HEK293T (cell line): ENCODE data around the gene ACTRT2.

ENCODE experiments used
- CTCF ChIA-PET: fragments of 350-600 bp; formaldehyde crosslinking; extraction: SDS; loops from one replicate; lab custom pipeline; 2021; ENCODE audit warnings: antibody characterized with exemption, inconsistent platforms; lab: Yijun Ruan, JAX
- POLR2A ChIA-PET: fragments of 350-600 bp; formaldehyde crosslinking; extraction: SDS; loops from one replicate; lab custom pipeline; 2020; ENCODE audit warnings: antibody characterized with exemption, inconsistent platforms; lab: Yijun Ruan, JAX
- DNase-seq: peaks from one replicate; pipeline ENCODE4 v3.0.0; 2012; ENCODE audit warnings: mixed read lengths; ENCODE audit errors: extremely low spot score
- ARNT ChIP-seq: fragments of 450-650 bp; IDR thresholded peaks from 2 replicates; pipeline ENCODE4 v1.6.1; 2017; ENCODE audit warnings: mild to moderate bottlenecking
- BHLHE40 ChIP-seq: fragments of 450-650 bp; IDR thresholded peaks from 2 replicates; pipeline ENCODE4 v1.6.1; 2016; ENCODE audit warnings: mild to moderate bottlenecking, moderate library complexity, borderline replicate concordance
- CTBP1 ChIP-seq: fragments of 450-650 bp; IDR thresholded peaks from 2 replicates; pipeline ENCODE4 v1.6.1; 2016; ENCODE audit warnings: borderline replicate concordance
- ELF4 ChIP-seq: fragments of 450-650 bp; IDR thresholded peaks from 2 replicates; pipeline ENCODE4 v1.6.1; 2017; ENCODE audit warnings: antibody characterized with exemption
- FOXA1 ChIP-seq: fragments of 450-650 bp; IDR thresholded peaks from 2 replicates; pipeline ENCODE4 v1.6.1; 2016; ENCODE audit warnings: mild to moderate bottlenecking
- FOXK2 ChIP-seq: fragments of 450-650 bp; IDR thresholded peaks from 2 replicates; pipeline ENCODE4 v1.6.1; 2016; ENCODE audit warnings: mild to moderate bottlenecking
- FOXM1 ChIP-seq: fragments of 450-650 bp; IDR thresholded peaks from 2 replicates; pipeline ENCODE4 v1.6.1; 2017; ENCODE audit warnings: mild to moderate bottlenecking, borderline replicate concordance
- HDGF ChIP-seq: fragments of 450-650 bp; IDR thresholded peaks from 2 replicates; pipeline ENCODE4 v1.6.1; 2017; ENCODE audit warnings: antibody characterized with exemption, borderline replicate concordance
- L3MBTL2 ChIP-seq: fragments of 450-650 bp; conservative IDR thresholded peaks from 2 replicates; pipeline ENCODE4 v1.6.1; 2016; ENCODE audit warnings: mild to moderate bottlenecking
- LEF1 ChIP-seq: fragments of 450-650 bp; IDR thresholded peaks from 2 replicates; pipeline ENCODE4 v1.6.1; 2017; ENCODE audit warnings: mild to moderate bottlenecking, borderline replicate concordance
- NFRKB ChIP-seq: fragments of 450-650 bp; IDR thresholded peaks from 2 replicates; pipeline ENCODE4 v1.6.1; 2016; ENCODE audit warnings: mild to moderate bottlenecking, moderate library complexity
- SP1 ChIP-seq: fragments of 450-650 bp; IDR thresholded peaks from 2 replicates; pipeline ENCODE4 v1.6.1; 2017
- SUZ12 ChIP-seq: fragments of 450-650 bp; IDR thresholded peaks from 2 replicates; pipeline ENCODE4 v1.6.1; 2016; ENCODE audit warnings: mild to moderate bottlenecking
- TARDBP ChIP-seq: fragments of 450-650 bp; IDR thresholded peaks from 2 replicates; pipeline ENCODE4 v1.6.1; 2016
- ZNF384 ChIP-seq: fragments of 450-650 bp; IDR thresholded peaks from 2 replicates; pipeline ENCODE4 v1.6.1; 2016
- TF ChIP-seq, protein P1 (sequence below): fragments of 450-650 bp; IDR thresholded peaks from 2 replicates; pipeline ENCODE4 v1.6.1; 2016

Gene ACTRT2

GRCh38 chr1:3029481-3029961 lies 8.3 kb downstream of the ACTRT2 start:
- TF ChIP-seq, protein P1, sequence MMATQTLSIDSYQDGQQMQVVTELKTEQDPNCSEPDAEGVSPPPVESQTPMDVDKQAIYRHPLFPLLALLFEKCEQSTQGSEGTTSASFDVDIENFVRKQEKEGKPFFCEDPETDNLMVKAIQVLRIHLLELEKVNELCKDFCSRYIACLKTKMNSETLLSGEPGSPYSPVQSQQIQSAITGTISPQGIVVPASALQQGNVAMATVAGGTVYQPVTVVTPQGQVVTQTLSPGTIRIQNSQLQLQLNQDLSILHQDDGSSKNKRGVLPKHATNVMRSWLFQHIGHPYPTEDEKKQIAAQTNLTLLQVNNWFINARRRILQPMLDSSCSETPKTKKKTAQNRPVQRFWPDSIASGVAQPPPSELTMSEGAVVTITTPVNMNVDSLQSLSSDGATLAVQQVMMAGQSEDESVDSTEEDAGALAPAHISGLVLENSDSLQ: no peak
- TF ChIP-seq SP1 (no peak), LEF1 (no peak), CTBP1 (no peak), FOXM1 (no peak), SUZ12 (no peak), NFRKB (no peak), FOXA1 (no peak), ARNT (no peak), TARDBP (no peak), ELF4 (no peak), ZNF384 (no peak), L3MBTL2 (no peak), HDGF (no peak), BHLHE40 (no peak), FOXK2 (no peak)
- ChIA-PET POLR2A (no interaction called here), CTCF (no interaction called here)

GRCh38 chr1:3029991-3030662 lies 8.9 kb downstream of the ACTRT2 start:
- ChIA-PET CTCF (no interaction called here), POLR2A (no interaction called here)
- DNase-seq: no peak
- TF ChIP-seq SP1: no peak
- TF ChIP-seq ZNF384: no peak
- TF ChIP-seq L3MBTL2: no peak
- no peak for TF ChIP-seq LEF1
- no peak for TF ChIP-seq FOXK2
- TF ChIP-seq FOXM1: no peak
- no peak for TF ChIP-seq ELF4
- TF ChIP-seq ARNT: no peak
- TF ChIP-seq, protein P1: no peak
- TF ChIP-seq BHLHE40: no peak
- TF ChIP-seq NFRKB: no peak
- no peak for TF ChIP-seq SUZ12
- no peak for TF ChIP-seq FOXA1
- TF ChIP-seq TARDBP: no peak
- TF ChIP-seq CTBP1: no peak
- no peak for TF ChIP-seq HDGF

More at GRCh38 chr1:3029481-3029961, 8.3 kb downstream of the ACTRT2 start:
- no peak for DNase-seq

- no peak for DNase-seq
- POLR2A ChIA-PET: no interaction called here
- TF ChIP-seq ZNF384 (no peak), FOXA1 (no peak), ELF4 (no peak), ARNT (no peak), NFRKB (no peak), HDGF (no peak)
- TF ChIP-seq, protein P1: no peak
- CTCF ChIA-PET: no interaction called here
Measured at GRCh38 chr1:3030663-3031381, 9.6 kb downstream of the ACTRT2 start.

GRCh38 chr1:3031401-3032221 lies 10.3 kb downstream of the ACTRT2 start:
- no peak for DNase-seq
- TF ChIP-seq HDGF (no peak), FOXK2 (no peak), TARDBP (no peak), CTBP1 (no peak)
- CTCF ChIA-PET: interaction anchor here (0.6 kb wide), 1 partner anchor 77 kb away, joined by 4 read pairs; no protein-coding TSS in a partner anchor
- POLR2A ChIA-PET: no interaction called here

- TF ChIP-seq HDGF (no peak), SP1 (no peak), TARDBP (no peak), BHLHE40 (no peak), NFRKB (no peak), FOXK2 (no peak), ZNF384 (no peak), FOXM1 (no peak), FOXA1 (no peak), SUZ12 (no peak), ELF4 (no peak), LEF1 (no peak), L3MBTL2 (no peak), CTBP1 (no peak), ARNT (no peak)
- TF ChIP-seq, protein P1: no peak
- no peak for DNase-seq
- CTCF ChIA-PET: no interaction called here
- POLR2A ChIA-PET: no interaction called here
Measured at GRCh38 chr1:3032371-3033039, 11.2 kb downstream of the ACTRT2 start.
